CD4-positive, alpha-beta memory T cell (primary cell): Measurements from ENCODE around the gene CASP9. TPM values are rescaled to one million over a fixed set of nuclear protein-coding genes. Genes with fewer than 3 reads are reported as not detected.

Experiments
- CTCF ChIA-PET: fragments of 350-600 bp; sonication (Branson Sonifier 250); formaldehyde crosslinking; loops from one replicate; lab custom pipeline; 2021; ENCODE audit warnings: inconsistent platforms; ENCODE audit not compliant: partially characterized antibody; lab: Charles Lee
- POLR2A ChIA-PET: fragments of 350-600 bp; sonication (Branson Sonifier 250); formaldehyde crosslinking; loops from one replicate; lab custom pipeline; 2021; ENCODE audit not compliant: partially characterized antibody; lab: Charles Lee
- DNase-seq, 5 donors: peaks; one replicate each; pipeline versions ENCODE4 v3.0.0 to v3.0.0-alpha.2; 2020 to 2022; ENCODE audit warnings: mixed read lengths in 1 of 5
- H3K27ac ChIP-seq: one replicate; pipeline ENCODE4 v1.7.0; 2013; ENCODE audit warnings: low read depth, low read length
- H3K27me3 ChIP-seq: 2 replicates; pipeline ENCODE4 v1.7.0; 2013; ENCODE audit warnings: mild to moderate bottlenecking, low read length, moderate library complexity; ENCODE audit not compliant: insufficient read depth
- H3K36me3 ChIP-seq: 2 replicates; pipeline ENCODE4 v1.7.0; 2013; ENCODE audit warnings: mild to moderate bottlenecking, low read length, moderate library complexity; ENCODE audit not compliant: insufficient read depth
- H3K4me1 ChIP-seq: 2 replicates; pipeline ENCODE4 v1.7.0; 2013; ENCODE audit warnings: mild to moderate bottlenecking, low read length, moderate library complexity; ENCODE audit not compliant: insufficient read depth
- H3K4me3 ChIP-seq, 2 donors: one replicate each; pipeline ENCODE4 v1.7.0; 2013; ENCODE audit warnings: low read length in 2 of 2, mild to moderate bottlenecking in 1 of 2
- H3K9me3 ChIP-seq, 2 donors: one replicate each; pipeline ENCODE4 v1.7.0; 2013; ENCODE audit warnings: low read length in 2 of 2, control low read depth in 1 of 2; ENCODE audit not compliant: control insufficient read depth in 1 of 2
- H3K27ac Mint-ChIP-seq, 7 donors: one replicate each; pipeline ENCODE4 v1.8.0; 2020 to 2021; ENCODE audit warnings: mixed read lengths in 7 of 7, mild to moderate bottlenecking in 6 of 7, inconsistent platforms in 3 of 7, moderate library complexity in 3 of 7
- H3K27me3 Mint-ChIP-seq, 2 donors: one replicate each; pipeline ENCODE4 v1.8.0; 2020 to 2021; ENCODE audit warnings: mixed read lengths in 2 of 2
- H3K36me3 Mint-ChIP-seq, 2 donors: one replicate each; pipeline ENCODE4 v1.8.0; 2020 to 2021; ENCODE audit warnings: mixed read lengths in 2 of 2, inconsistent platforms in 1 of 2, mild to moderate bottlenecking in 1 of 2
- H3K4me1 Mint-ChIP-seq, 4 donors: one replicate each; pipeline ENCODE4 v1.8.0; 2020 to 2021; ENCODE audit warnings: mixed read lengths in 4 of 4, mild to moderate bottlenecking in 1 of 4
- H3K4me3 Mint-ChIP-seq, 8 donors: one replicate each; pipeline ENCODE4 v1.8.0; 2020 to 2021; ENCODE audit warnings: mixed read lengths in 8 of 8, mild to moderate bottlenecking in 7 of 8, moderate library complexity in 6 of 8, inconsistent platforms in 3 of 8
- H3K9me3 Mint-ChIP-seq, 8 donors: one replicate each; pipeline ENCODE4 v1.8.0; 2020 to 2021; ENCODE audit warnings: mixed read lengths in 8 of 8, mild to moderate bottlenecking in 5 of 8, inconsistent platforms in 3 of 8, moderate library complexity in 1 of 8
- intact Hi-C: fragments of 100-400 bp; cut with micrococcal nuclease; formaldehyde crosslinking; loops from one replicate; pipeline ENCODE4 v1.15.1; 2023
- polyA plus RNA-seq, 2 donors: library from polyadenylated mRNA; unstranded; fragments of 300-500 nt; fragmentation: Illumina TruSeq; gene quantifications; one replicate each; pipeline ENCODE4 v1.2.3, GENCODE V29; 2021
- total RNA-seq, 2 experiments: library from RNA; stranded (reverse); gene quantifications; one replicate each; pipeline ENCODE4 v1.2.3, GENCODE V29; 2021

Gene CASP9
- total and polyA plus RNA-seq, 4 experiments from 2014 or later, result 8.3 to 11.7 (median 10.0) TPM

DNA sequence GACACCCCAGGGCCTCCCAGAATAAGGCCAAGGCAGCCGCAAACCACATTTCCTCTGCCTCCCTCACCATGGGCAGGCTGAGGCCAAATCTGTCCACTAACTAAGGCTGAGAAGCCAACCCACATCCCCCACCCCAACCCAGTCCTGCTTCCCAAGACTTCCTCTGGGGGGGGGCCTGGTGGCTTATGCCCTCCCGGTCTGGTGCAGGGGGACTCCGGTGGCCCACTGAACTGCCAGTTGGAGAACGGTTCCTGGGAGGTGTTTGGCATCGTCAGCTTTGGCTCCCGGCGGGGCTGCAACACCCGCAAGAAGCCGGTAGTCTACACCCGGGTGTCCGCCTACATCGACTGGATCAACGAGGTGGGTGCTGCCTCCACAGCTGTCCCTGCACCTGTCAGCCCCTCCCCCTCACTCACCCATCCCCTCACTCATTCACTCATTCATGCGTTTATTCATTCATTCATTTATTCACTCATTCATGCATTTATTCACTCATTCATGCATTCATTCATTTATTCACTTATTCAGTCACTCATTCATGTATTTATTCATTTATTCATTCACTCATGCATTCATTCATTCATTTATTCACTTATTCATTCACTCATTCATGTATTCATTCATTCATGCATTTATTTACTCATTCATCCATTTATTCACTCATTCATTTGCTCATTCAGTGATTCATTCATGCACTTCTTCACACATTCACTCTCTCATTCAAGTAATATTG is 78.5 kb downstream of the CASP9 start:
- Mint-ChIP-seq H3K9me3 (no peaks in the 10 kb centered on the region), H3K36me3 (no peaks in the 10 kb centered on the region), H3K4me3 (no peak overlapping the region), H3K27ac (peak overlapping the region in 1 of 7 donors; percentile 35), H3K4me1 (peaks cover 0 to 4% (median under 1%) of the 10 kb centered on the region in 4 donors), H3K27me3 (peaks cover 1 to 9% of the 10 kb centered on the region in 2 donors)
- CTCF ChIA-PET, result interaction anchor here (1.0 kb wide), 1 partner anchor 11 kb away, joined by 3 read pairs; no protein-coding TSS in a partner anchor
- no peak overlapping the region for H3K27ac ChIP-seq
- no peaks in the 10 kb centered on the region for H3K27me3 ChIP-seq
- POLR2A ChIA-PET, result no interaction called here
- no peak overlapping the region for H3K4me3 ChIP-seq
- intact Hi-C loops, result no loop called here
- no peaks in the 10 kb centered on the region for H3K9me3 ChIP-seq
- H3K4me1 ChIP-seq, result no peaks in the 10 kb centered on the region
- no peak for DNase-seq
- no peaks in the 10 kb centered on the region for H3K36me3 ChIP-seq

DNA sequence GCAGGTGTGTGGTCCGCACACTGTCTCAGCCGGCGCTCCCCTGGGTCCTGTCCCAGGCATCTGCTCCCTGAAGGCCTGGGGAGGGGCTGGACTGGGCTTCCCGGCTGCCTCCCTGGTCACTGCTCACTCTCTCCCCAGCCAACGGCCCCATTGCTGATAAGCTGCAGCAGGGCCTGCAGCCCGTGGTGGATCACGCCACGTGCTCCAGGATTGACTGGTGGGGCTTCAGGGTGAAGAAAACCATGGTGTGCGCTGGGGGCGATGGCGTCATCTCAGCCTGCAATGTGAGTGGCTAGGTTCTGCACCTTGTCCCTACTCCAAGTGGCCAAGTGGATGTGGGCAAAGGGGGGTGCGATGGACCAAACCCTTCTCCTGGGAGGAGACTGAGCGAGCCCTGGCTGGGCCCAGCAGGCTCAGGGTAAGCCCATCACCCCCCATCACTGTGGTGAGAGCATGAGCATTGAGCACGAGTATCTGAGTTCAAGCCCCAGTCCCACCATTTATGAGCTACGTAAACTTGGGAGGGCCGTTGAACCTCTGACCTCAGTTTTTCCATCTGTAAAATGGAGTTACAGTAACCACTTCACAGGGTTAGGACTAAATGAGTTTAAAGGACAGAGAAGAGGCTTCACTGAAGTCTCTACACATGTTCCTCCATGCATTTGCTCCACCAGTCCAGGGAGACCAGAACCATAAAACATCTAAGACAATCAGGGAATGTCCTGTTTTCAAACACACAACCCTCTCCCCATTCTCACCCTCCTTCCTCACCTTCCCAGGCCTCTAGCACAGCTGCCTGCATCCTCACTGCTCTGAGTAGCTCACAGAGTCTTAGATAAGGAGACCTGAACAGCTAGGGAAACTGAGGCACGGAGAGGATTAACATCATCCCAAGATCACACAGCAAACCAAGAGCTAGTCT is 79.3 kb downstream of the CASP9 start:
- Mint-ChIP-seq H3K9me3 (no peaks in the 10 kb centered on the region), H3K27ac (no peak overlapping the region), H3K4me3 (no peak overlapping the region), H3K36me3 (no peaks in the 10 kb centered on the region), H3K27me3 (peaks cover 1 to 8% of the 10 kb centered on the region in 2 donors), H3K4me1 (peaks cover 0 to 4% (median under 1%) of the 10 kb centered on the region in 4 donors)
- Histone ChIP-seq H3K9me3 (no peaks in the 10 kb centered on the region), H3K27me3 (no peaks in the 10 kb centered on the region), H3K4me1 (no peaks in the 10 kb centered on the region), H3K36me3 (no peaks in the 10 kb centered on the region), H3K27ac (no peak overlapping the region), H3K4me3 (no peak overlapping the region)
- POLR2A ChIA-PET, result no interaction called here
- intact Hi-C loops, result no loop called here
- DNase-seq, result no peak
- CTCF ChIA-PET, result interaction anchor here (1.0 kb wide), 1 partner anchor 10 kb away, joined by 3 read pairs; no protein-coding TSS in a partner anchor

DNA sequence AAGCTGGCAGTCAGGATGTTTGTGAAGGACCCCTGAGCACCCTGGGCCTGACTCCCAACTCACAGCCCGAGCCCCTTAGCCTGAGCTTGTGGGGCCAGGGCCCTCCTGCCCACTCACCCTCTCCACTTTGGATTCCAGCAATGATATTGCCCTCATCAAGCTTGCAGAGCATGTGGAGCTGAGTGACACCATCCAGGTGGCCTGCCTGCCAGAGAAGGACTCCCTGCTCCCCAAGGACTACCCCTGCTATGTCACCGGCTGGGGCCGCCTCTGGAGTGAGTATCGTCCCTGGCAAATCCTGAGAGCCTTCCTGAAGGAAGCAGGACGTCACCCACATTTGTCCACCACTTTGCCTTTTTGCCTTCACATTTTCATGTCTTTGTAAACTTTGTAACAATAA is 80.7 kb downstream of the CASP9 start:
- no peaks in the 10 kb centered on the region for H3K36me3 ChIP-seq
- no peak overlapping the region for H3K4me3 ChIP-seq
- no peak for DNase-seq
- intact Hi-C loops, result no loop called here
- H3K9me3 ChIP-seq, result no peaks in the 10 kb centered on the region
- peaks cover 1 to 5% of the 10 kb centered on the region in 2 donors for H3K27me3 Mint-ChIP-seq
- H3K4me1 ChIP-seq, result no peaks in the 10 kb centered on the region
- H3K27ac ChIP-seq, result no peak overlapping the region
- H3K36me3 Mint-ChIP-seq, result no peaks in the 10 kb centered on the region
- no peaks in the 10 kb centered on the region for H3K27me3 ChIP-seq
- no peaks in the 10 kb centered on the region for H3K9me3 Mint-ChIP-seq
- ChIA-PET POLR2A (no interaction called here), CTCF (no interaction called here)
- no peak overlapping the region for H3K27ac Mint-ChIP-seq
- H3K4me3 Mint-ChIP-seq, result no peak overlapping the region
- peaks cover 0 to 4% (median under 1%) of the 10 kb centered on the region in 4 donors for H3K4me1 Mint-ChIP-seq

DNA sequence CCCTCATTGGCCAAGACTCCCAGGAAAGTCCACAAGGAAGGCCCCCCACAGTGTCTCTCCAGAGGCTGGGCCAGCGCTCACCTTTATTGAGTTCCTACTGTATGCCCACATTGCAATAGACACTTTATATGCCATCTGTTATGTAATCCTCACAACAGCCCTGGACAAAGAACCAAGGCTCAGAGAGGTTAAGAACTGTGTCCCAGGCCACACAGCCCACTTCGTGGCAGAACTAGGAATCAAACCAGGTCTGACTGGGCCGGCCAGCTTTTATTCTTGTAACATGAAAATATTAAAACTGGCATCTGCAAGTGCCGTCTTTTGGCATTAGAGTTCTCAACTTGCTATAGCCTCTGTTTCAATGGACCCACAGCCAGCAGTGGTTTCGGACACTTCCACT is 81.3 kb downstream of the CASP9 start:
- Mint-ChIP-seq H3K4me3 (no peak overlapping the region), H3K36me3 (no peaks in the 10 kb centered on the region), H3K4me1 (peaks cover 0 to 4% (median under 1%) of the 10 kb centered on the region in 4 donors), H3K9me3 (no peaks in the 10 kb centered on the region), H3K27ac (no peak overlapping the region), H3K27me3 (peaks cover 1 to 5% of the 10 kb centered on the region in 2 donors)
- Histone ChIP-seq H3K27me3 (no peaks in the 10 kb centered on the region), H3K27ac (no peak overlapping the region), H3K9me3 (no peaks in the 10 kb centered on the region), H3K4me3 (no peak overlapping the region), H3K36me3 (no peaks in the 10 kb centered on the region), H3K4me1 (no peaks in the 10 kb centered on the region)
- intact Hi-C loops, result no loop called here
- CTCF ChIA-PET, result no interaction called here
- DNase-seq, result no peak
- POLR2A ChIA-PET, result no interaction called here

DNA sequence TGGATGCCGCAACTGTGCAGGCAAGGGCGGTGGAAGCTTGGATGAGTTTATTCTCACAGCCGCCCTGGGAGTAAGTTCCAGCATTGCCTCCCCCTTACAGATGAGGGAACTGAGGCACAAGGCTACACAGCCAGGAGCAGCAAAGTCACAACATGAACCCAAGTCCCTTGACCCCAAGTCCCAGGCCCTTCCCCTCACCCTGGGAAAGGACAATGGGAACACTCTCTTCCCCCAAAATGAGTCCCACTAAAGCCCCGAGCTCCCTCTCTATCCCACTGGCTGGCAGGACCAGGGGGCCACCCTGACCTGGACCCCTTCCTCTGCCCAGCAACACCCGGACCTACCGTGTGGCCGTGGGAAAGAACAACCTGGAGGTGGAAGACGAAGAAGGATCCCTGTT is 81.9 kb downstream of the CASP9 start:
- DNase-seq, result no peak
- H3K4me1 Mint-ChIP-seq, result peaks cover 0 to 4% (median under 1%) of the 10 kb centered on the region in 4 donors
- no peak overlapping the region for H3K4me3 ChIP-seq
- H3K4me3 Mint-ChIP-seq, result no peak overlapping the region
- no peak overlapping the region for H3K27ac Mint-ChIP-seq
- H3K36me3 Mint-ChIP-seq, result no peaks in the 10 kb centered on the region
- peaks cover 0 to 5% of the 10 kb centered on the region in 2 donors for H3K27me3 Mint-ChIP-seq
- intact Hi-C loops, result no loop called here
- H3K27ac ChIP-seq, result no peak overlapping the region
- no peaks in the 10 kb centered on the region for H3K36me3 ChIP-seq
- H3K4me1 ChIP-seq, result no peaks in the 10 kb centered on the region
- no peaks in the 10 kb centered on the region for H3K9me3 Mint-ChIP-seq
- H3K27me3 ChIP-seq, result no peaks in the 10 kb centered on the region
- no peaks in the 10 kb centered on the region for H3K9me3 ChIP-seq
- POLR2A ChIA-PET, result no interaction called here
- CTCF ChIA-PET, result interaction anchor here (1.6 kb wide), 1 partner anchor 11 kb away, joined by 6 read pairs; no protein-coding TSS in a partner anchor

Other genes starting within 250 kb of the CASP9 start
- 10 to 100 TPM; 46.4 to 50.3 TPM for gene EFHD2, start 114.3 kb downstream of the CASP9 start, total RNA-seq
- 10 to 100 TPM; 58.4 to 66.7 TPM for gene EFHD2, start 114.3 kb downstream of the CASP9 start, polyA plus RNA-seq
- gene CTRC, start 85.8 kb downstream of the CASP9 start, total RNA-seq, result under 1 TPM in 1 of 2 experiments, not detected in 1; 0.17 TPM
- gene CTRC, start 85.8 kb downstream of the CASP9 start, polyA plus RNA-seq, result not detected
- gene CELA2A, start 67.5 kb downstream of the CASP9 start, total RNA-seq, result not detected
- not detected for gene CELA2A, start 67.5 kb downstream of the CASP9 start, polyA plus RNA-seq
- gene CELA2B, start 48.1 kb downstream of the CASP9 start, total RNA-seq, result not detected
- not detected for gene CELA2B, start 48.1 kb downstream of the CASP9 start, polyA plus RNA-seq
- 10 to 100 TPM; 29.6 to 31.0 TPM for gene DNAJC16, start 2.6 kb upstream of the CASP9 start, total RNA-seq
- 1 to 10 TPM; 5.1 to 8.2 TPM for gene DNAJC16, start 2.6 kb upstream of the CASP9 start, polyA plus RNA-seq
- gene AGMAT, start 60.8 kb upstream of the CASP9 start, total RNA-seq, result 1 to 10 TPM; 3.3 to 3.6 TPM
- gene AGMAT, start 60.8 kb upstream of the CASP9 start, polyA plus RNA-seq, result 1 to 10 TPM; 6.1 to 7.1 TPM
- 10 to 100 TPM; 46.2 to 47.6 TPM for gene DDI2, start 93.2 kb upstream of the CASP9 start, total RNA-seq
- 1 to 10 TPM; 1.0 to 5.2 TPM for gene DDI2, start 93.2 kb upstream of the CASP9 start, polyA plus RNA-seq
- 10 to 100 TPM; 53.1 to 59.8 TPM for gene PLEKHM2, start 160.1 kb upstream of the CASP9 start, total RNA-seq
- gene PLEKHM2, start 160.1 kb upstream of the CASP9 start, polyA plus RNA-seq, result 1 to 10 TPM; 2.0 to 8.8 TPM
- 1 to 10 TPM; 2.2 to 4.2 TPM for gene SLC25A34, start 212.0 kb upstream of the CASP9 start, total RNA-seq
- under 1 TPM in 1 of 2 donors, not detected in 1; 0.08 TPM for gene SLC25A34, start 212.0 kb upstream of the CASP9 start, polyA plus RNA-seq
- gene TMEM82, start 218.3 kb upstream of the CASP9 start, total RNA-seq, result not detected
- not detected for gene TMEM82, start 218.3 kb upstream of the CASP9 start, polyA plus RNA-seq
- gene FBLIM1, start 234.6 kb upstream of the CASP9 start, total RNA-seq, result not detected
- not detected for gene FBLIM1, start 234.6 kb upstream of the CASP9 start, polyA plus RNA-seq